Suppressor macrophage treated with lipopolysaccharide for 4 hours (primary cell): ENCODE results near the gene TMEM185A.
A peak's percentile ranks its signal among the peaks of the same experiment; 100 is the strongest.
"Not testable (repeated sequence)": the region's sequence is repeated elsewhere in the genome, so short reads cannot be mapped to it uniquely, and the experiment has no call there.

Source experiments
- DNase-seq: peaks from one replicate; pipeline ENCODE4 v3.0.0-alpha.2; 2020

TMEM185A gene

GRCh38 chrX:149631234-149632165, at the start of gene TMEM185A:
TSS of gene TMEM185A (minus strand) at chrX:149631792. CDS start at chrX:149631580, 212 bp downstream.
- DNase-seq: peak; percentile 65

GRCh38 chrX:149681182-149681581, 49.6 kb upstream of the TMEM185A start:
- no peak for DNase-seq

- not testable (repeated sequence) for DNase-seq
These were observed 47.6 kb upstream of the TMEM185A start for GRCh38 chrX:149679164-149679678.

- not testable (repeated sequence) for DNase-seq
These were observed 44.0 kb upstream of the TMEM185A start for GRCh38 chrX:149675554-149675953.

GRCh38 chrX:149675088-149675487, 43.5 kb upstream of the TMEM185A start:
- DNase-seq: not testable (repeated sequence)

GRCh38 chrX:149660613-149661012, 29.0 kb upstream of the TMEM185A start:
- not testable (repeated sequence) for DNase-seq

- DNase-seq: not testable (repeated sequence)
These were observed 24.8 kb upstream of the TMEM185A start for GRCh38 chrX:149656260-149656884.

- DNase-seq: no peak
These were observed 20.8 kb upstream of the TMEM185A start for GRCh38 chrX:149652232-149652981.

- no peak for DNase-seq
These were observed 18.6 kb upstream of the TMEM185A start for GRCh38 chrX:149650162-149650561.

- no peak for DNase-seq
These were observed 17.3 kb upstream of the TMEM185A start for GRCh38 chrX:149648932-149649331.

GRCh38 chrX:149647505-149647904, 15.9 kb upstream of the TMEM185A start:
- DNase-seq: no peak

GRCh38 chrX:149643496-149643895, 11.9 kb upstream of the TMEM185A start:
- no peak for DNase-seq

GRCh38 chrX:149641835-149642234, 10.2 kb upstream of the TMEM185A start:
- no peak for DNase-seq

GRCh38 chrX:149641432-149641831, 9.8 kb upstream of the TMEM185A start:
- peak; percentile 5 for DNase-seq

- no peak for DNase-seq
These were observed 8.0 kb upstream of the TMEM185A start for GRCh38 chrX:149639568-149639967.

GRCh38 chrX:149638860-149639259, 7.3 kb upstream of the TMEM185A start:
- DNase-seq: no peak

GRCh38 chrX:149633511-149633910, 1.9 kb upstream of the TMEM185A start:
- no peak for DNase-seq

- peak; percentile 37 for DNase-seq
These were observed 835 bp downstream of the TMEM185A start for GRCh38 chrX:149630681-149631233.

GRCh38 chrX:149629730-149630387, 1.7 kb downstream of the TMEM185A start:
- no peak for DNase-seq

- DNase-seq: no peak
These were observed 2.8 kb downstream of the TMEM185A start for GRCh38 chrX:149628768-149629167.

- no peak for DNase-seq
These were observed 3.3 kb downstream of the TMEM185A start for GRCh38 chrX:149628280-149628679.

- DNase-seq: not testable (repeated sequence)
These were observed 4.8 kb downstream of the TMEM185A start for GRCh38 chrX:149626829-149627228.
